Adrenal gland (tissue), 5 donors: ENCODE results near the gene OSCP1.

Experiments
- CTCF ChIP-seq, 6 experiments: fragments of 450-650 bp in 4 of 6; fragments of 200-600 bp in 2 of 6; sonication (generic) in 1 of 6; IDR thresholded peaks; 1 replicate in 5 of 6; 2 replicates in 1 of 6; pipeline versions ENCODE4 v1.5.1 to v1.8.0; 2016 to 2021; ENCODE audit warnings: antibody characterized with exemption in 6 of 6, mild to moderate bottlenecking in 2 of 6, moderate library complexity in 1 of 6
- POLR2A ChIP-seq, 2 donors: fragments of 450-650 bp; IDR thresholded peaks; one replicate each; pipeline ENCODE4 v1.6.1; 2017; ENCODE audit warnings: antibody characterized with exemption in 2 of 2, mild to moderate bottlenecking in 2 of 2, moderate library complexity in 1 of 2
- donor health status: DM: no; HTN: no; CAD: no.

DNA sequence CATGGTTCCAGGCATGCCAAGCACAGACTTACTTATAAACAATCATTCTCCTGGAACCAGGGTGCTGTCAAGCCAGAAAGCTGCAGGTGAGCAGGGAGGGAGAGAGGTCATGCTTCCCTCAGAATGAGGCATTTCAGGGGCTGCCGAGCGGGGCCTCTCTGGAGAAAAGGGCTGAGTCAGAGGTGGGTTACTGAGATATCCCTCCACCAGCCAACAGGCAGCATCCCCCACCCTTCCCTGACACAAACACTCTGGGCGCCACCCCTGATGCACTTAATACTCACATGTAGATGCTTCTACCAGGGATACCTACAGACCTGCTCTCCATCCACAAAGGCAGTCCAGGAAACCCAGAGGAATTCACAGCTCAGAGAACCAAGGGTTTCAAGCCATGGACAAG lies 77.6 kb downstream of the OSCP1 start:
- no peak for TF ChIP-seq POLR2A (IDR thresholded peaks at IDR 0.05)
- TF ChIP-seq CTCF (IDR thresholded peaks at IDR 0.05), result no peak
